Natural killer cell (primary cell): Measurements from ENCODE around the gene GAN. TPM values are rescaled to one million over a fixed set of nuclear protein-coding genes. Genes with fewer than 3 reads are reported as not detected.

Experiments
- ATAC-seq, 3 donors: fragments of 150-1000 bp in 2 of 3; fragments of 200-7000 bp in 1 of 3; cut with Tn5 transposase; 1 replicate in 1 of 3; 2 replicates in 2 of 3; pipeline ENCODE4 v1.10.0; 2021; ENCODE audit warnings: mild to moderate bottlenecking in 2 of 3, moderate library complexity in 2 of 3
- DNase-seq, 2 donors: peaks; one replicate each; pipeline versions ENCODE4 v3.0.0 to v3.0.0-alpha.2; 2013 to 2021; ENCODE audit warnings: mixed read lengths in 1 of 2
- H3K27ac ChIP-seq: one replicate; pipeline ENCODE4 v1.5.1; 2013; ENCODE audit warnings: mild to moderate bottlenecking, low read length
- H3K27me3 ChIP-seq: one replicate; pipeline ENCODE4 v1.6.1; 2013; ENCODE audit warnings: low read length; ENCODE audit not compliant: control insufficient read depth, insufficient read depth
- H3K36me3 ChIP-seq: one replicate; pipeline ENCODE4 v1.6.1; 2013; ENCODE audit warnings: low read length; ENCODE audit not compliant: control insufficient read depth, insufficient read depth
- H3K4me1 ChIP-seq: one replicate; pipeline ENCODE4 v1.6.1; 2013; ENCODE audit warnings: low read length; ENCODE audit not compliant: control insufficient read depth, insufficient read depth
- H3K4me3 ChIP-seq: one replicate; pipeline ENCODE4 v1.5.1; 2013; ENCODE audit warnings: low read length
- H3K9me3 ChIP-seq: one replicate; pipeline ENCODE4 v1.6.1; 2013; ENCODE audit warnings: low read length; ENCODE audit not compliant: control insufficient read depth, insufficient read depth
- H3K27ac Mint-ChIP-seq, 2 donors: one replicate each; pipeline ENCODE4 v1.8.0; 2022; ENCODE audit warnings: mild to moderate bottlenecking in 2 of 2, mixed read lengths in 2 of 2, moderate library complexity in 1 of 2
- H3K27me3 Mint-ChIP-seq, 2 donors: one replicate each; pipeline ENCODE4 v1.8.0; 2022; ENCODE audit warnings: low read depth in 2 of 2, mixed read lengths in 2 of 2
- H3K36me3 Mint-ChIP-seq: one replicate; pipeline ENCODE4 v1.8.0; 2022; ENCODE audit warnings: mixed read lengths
- H3K4me1 Mint-ChIP-seq, 2 donors: one replicate each; pipeline ENCODE4 v1.8.0; 2022; ENCODE audit warnings: mixed read lengths in 2 of 2
- H3K4me3 Mint-ChIP-seq: one replicate; pipeline ENCODE4 v1.8.0; 2022; ENCODE audit warnings: mild to moderate bottlenecking, moderate library complexity, mixed read lengths
- H3K9me3 Mint-ChIP-seq, 2 donors: one replicate each; pipeline ENCODE4 v1.8.0; 2022; ENCODE audit warnings: mixed read lengths in 2 of 2
- WGBS: methylation state at CpG from one replicate; pipeline ENCODE4 v1.1.7; 2013; ENCODE audit warnings: missing lambda C conversion rate; ENCODE audit not compliant: insufficient coverage; 5-methylcytosine and 5-hydroxymethylcytosine counted together
- intact Hi-C: fragments of 100-400 bp; cut with micrococcal nuclease; formaldehyde crosslinking; loops from one replicate; pipeline ENCODE4 v1.14.2; 2022
- total RNA-seq, 4 donors: library from RNA; stranded (reverse); fragments of 120-200 nt in 1 of 4; gene quantifications; one replicate each; pipeline versions ENCODE4 v1.2.3 to v1.2.4, GENCODE V29; 2013 to 2022
- TF ChIP-seq, protein P1 (sequence below): fragments of 200-600 bp; IDR thresholded peaks from one replicate; pipeline ENCODE4 v1.8.0; 2022; ENCODE audit warnings: antibody characterized with exemption

The GAN gene
- total RNA-seq, 3 donors from 2014 or later (not counting 1 experiment from before 2014, with no cell fraction given): 5.9 to 9.9 (median 7.3) TPM

DNA sequence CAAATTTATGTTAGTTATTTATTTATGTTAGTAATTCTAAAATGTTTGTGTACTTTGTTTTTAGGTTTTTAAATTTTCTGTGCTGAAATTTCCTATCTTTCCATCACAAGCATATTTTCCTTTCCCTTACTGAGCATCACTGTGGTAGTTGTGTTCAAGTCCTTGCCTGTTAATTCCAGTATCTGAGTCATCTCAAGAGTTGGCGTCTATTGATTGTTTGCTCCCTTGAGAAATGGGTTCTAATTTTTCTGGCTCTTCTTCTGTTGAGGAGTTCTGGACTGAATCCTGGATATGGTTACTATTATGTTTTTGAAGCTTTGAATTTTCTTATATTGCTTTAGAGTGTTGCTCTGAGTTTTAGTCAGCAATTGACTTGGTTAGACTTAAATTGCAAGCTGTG, 56.3 kb downstream of the GAN start:
- Mint-ChIP-seq H3K4me3 (no peak overlapping the region), H3K27me3 (no peaks in the 10 kb centered on the region), H3K27ac (no peak overlapping the region), H3K9me3 (no peaks in the 10 kb centered on the region), H3K4me1 (peaks cover 14 to 15% of the 10 kb centered on the region in 2 donors), H3K36me3 (peaks cover 7% of the 10 kb centered on the region)
- Histone ChIP-seq H3K4me1 (peaks cover 9% of the 10 kb centered on the region), H3K9me3 (no peaks in the 10 kb centered on the region), H3K4me3 (no peak overlapping the region), H3K36me3 (peaks cover 11% of the 10 kb centered on the region), H3K27me3 (no peaks in the 10 kb centered on the region), H3K27ac (no peak overlapping the region)
- 100% methylated on average over 1 of the region's 1 CpG for WGBS
- TF ChIP-seq, protein P1, sequence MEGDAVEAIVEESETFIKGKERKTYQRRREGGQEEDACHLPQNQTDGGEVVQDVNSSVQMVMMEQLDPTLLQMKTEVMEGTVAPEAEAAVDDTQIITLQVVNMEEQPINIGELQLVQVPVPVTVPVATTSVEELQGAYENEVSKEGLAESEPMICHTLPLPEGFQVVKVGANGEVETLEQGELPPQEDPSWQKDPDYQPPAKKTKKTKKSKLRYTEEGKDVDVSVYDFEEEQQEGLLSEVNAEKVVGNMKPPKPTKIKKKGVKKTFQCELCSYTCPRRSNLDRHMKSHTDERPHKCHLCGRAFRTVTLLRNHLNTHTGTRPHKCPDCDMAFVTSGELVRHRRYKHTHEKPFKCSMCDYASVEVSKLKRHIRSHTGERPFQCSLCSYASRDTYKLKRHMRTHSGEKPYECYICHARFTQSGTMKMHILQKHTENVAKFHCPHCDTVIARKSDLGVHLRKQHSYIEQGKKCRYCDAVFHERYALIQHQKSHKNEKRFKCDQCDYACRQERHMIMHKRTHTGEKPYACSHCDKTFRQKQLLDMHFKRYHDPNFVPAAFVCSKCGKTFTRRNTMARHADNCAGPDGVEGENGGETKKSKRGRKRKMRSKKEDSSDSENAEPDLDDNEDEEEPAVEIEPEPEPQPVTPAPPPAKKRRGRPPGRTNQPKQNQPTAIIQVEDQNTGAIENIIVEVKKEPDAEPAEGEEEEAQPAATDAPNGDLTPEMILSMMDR: no peak
- DNase-seq (no peak), ATAC-seq (no peak)
- intact Hi-C loops: no loop called here

DNA sequence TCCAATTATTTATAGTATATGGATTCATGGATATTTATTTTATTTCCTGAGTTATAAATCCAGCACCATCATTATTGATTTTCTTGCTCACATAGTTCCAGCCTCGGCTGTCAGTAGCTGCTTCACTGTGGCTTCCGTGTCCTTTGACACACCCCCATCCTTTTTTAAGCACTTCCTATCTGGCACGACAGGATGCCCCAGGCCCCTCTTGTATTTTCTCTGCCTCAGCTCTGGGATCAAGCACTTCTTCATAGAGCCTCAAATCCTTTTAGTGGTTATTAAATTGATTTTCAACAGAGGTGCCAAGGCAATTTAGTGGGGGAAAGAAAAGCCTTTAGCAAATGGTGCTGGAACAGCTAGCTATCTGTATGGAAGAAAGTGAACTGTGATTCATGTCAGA, 59.8 kb downstream of the GAN start:
- no peak for DNase-seq
- ATAC-seq: no peak
- H3K4me3 ChIP-seq: no peak overlapping the region
- H3K36me3 ChIP-seq: peaks cover 16% of the 10 kb centered on the region
- no peaks in the 10 kb centered on the region for H3K9me3 ChIP-seq
- TF ChIP-seq, protein P1: no peak
- H3K4me1 ChIP-seq: peaks cover 9% of the 10 kb centered on the region
- H3K9me3 Mint-ChIP-seq: no peaks in the 10 kb centered on the region
- 47% methylated on average over 3 of the region's 3 CpGs for WGBS
- no peak overlapping the region for H3K27ac ChIP-seq
- no peak overlapping the region for H3K27ac Mint-ChIP-seq
- H3K4me3 Mint-ChIP-seq: no peak overlapping the region
- no peaks in the 10 kb centered on the region for H3K27me3 ChIP-seq
- peaks cover 13 to 14% of the 10 kb centered on the region in 2 donors for H3K4me1 Mint-ChIP-seq
- H3K27me3 Mint-ChIP-seq: no peaks in the 10 kb centered on the region
- peaks cover 14% of the 10 kb centered on the region for H3K36me3 Mint-ChIP-seq
- intact Hi-C loops: no loop called here

DNA sequence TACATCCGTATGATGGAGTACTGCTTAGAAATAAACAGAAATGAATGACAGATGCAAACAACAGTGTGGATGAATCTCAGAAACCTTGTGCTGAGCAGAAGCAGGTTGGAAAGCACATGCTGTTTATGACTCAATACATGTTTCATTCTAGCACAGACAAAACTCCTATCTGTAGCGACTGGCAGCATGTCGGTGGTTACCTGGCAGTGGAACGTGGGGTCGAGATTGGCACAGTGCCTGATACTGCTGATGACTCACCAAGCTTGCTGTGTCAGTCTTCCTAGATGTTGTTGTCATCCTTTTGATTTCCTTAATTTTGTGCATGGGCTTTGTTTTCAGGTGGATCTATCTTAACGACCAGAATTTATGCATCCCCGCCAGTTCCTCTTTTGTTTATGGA, 62.1 kb downstream of the GAN start:
- DNase-seq (no peak), ATAC-seq (no peak)
- TF ChIP-seq, protein P1: no peak
- Histone ChIP-seq H3K36me3 (peaks cover 13% of the 10 kb centered on the region), H3K27ac (no peak overlapping the region), H3K9me3 (no peaks in the 10 kb centered on the region), H3K4me3 (no peak overlapping the region), H3K4me1 (no peaks in the 10 kb centered on the region), H3K27me3 (no peaks in the 10 kb centered on the region)
- no peak overlapping the region for H3K4me3 Mint-ChIP-seq
- H3K27me3 Mint-ChIP-seq: no peaks in the 10 kb centered on the region
- H3K27ac Mint-ChIP-seq: no peak overlapping the region
- intact Hi-C loops: no loop called here
- peaks cover 12% of the 10 kb centered on the region for H3K36me3 Mint-ChIP-seq
- H3K9me3 Mint-ChIP-seq: no peaks in the 10 kb centered on the region
- no peaks in the 10 kb centered on the region for H3K4me1 Mint-ChIP-seq
- 86% methylated on average over 7 of the region's 7 CpGs for WGBS

DNA sequence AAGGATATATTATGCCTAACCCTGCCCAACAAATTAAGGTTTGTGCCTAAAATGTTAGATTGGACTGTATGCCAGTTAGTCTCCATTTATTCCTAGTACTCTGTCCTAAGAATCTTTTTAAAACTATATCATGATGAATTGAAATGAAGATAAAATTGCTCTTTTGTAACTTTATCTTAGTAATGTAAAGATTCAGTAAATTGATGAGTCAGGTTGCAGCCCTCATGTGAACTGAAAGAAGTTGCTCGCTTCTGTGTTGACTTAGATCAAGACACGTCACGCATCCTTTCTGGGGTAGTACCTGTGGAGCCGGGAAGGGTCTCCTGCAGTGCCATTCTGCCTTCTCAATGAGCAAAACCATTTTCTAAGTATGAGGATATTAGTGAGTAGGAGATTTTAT, 63.3 kb downstream of the GAN start:
- H3K9me3 ChIP-seq: no peaks in the 10 kb centered on the region
- DNase-seq (no peak), ATAC-seq (no peak)
- intact Hi-C loops: no loop called here
- H3K36me3 Mint-ChIP-seq: peaks cover 7% of the 10 kb centered on the region
- no peak overlapping the region for H3K4me3 Mint-ChIP-seq
- TF ChIP-seq, protein P1: no peak
- no peaks in the 10 kb centered on the region for H3K27me3 Mint-ChIP-seq
- no peaks in the 10 kb centered on the region for H3K9me3 Mint-ChIP-seq
- peaks cover 13% of the 10 kb centered on the region for H3K36me3 ChIP-seq
- H3K27ac ChIP-seq: no peak overlapping the region
- H3K4me3 ChIP-seq: no peak overlapping the region
- H3K27me3 ChIP-seq: no peaks in the 10 kb centered on the region
- no peak overlapping the region for H3K27ac Mint-ChIP-seq
- H3K4me1 ChIP-seq: no peaks in the 10 kb centered on the region
- no peaks in the 10 kb centered on the region for H3K4me1 Mint-ChIP-seq
- WGBS: 98% methylated on average over 4 of the region's 4 CpGs
